DND-41 (cell line): ENCODE data around the gene OR1F1.

Experiments used
- EZH2 ChIP-seq: IDR thresholded peaks from 3 replicates; pipeline ENCODE4 v1.6.1; 2012; ENCODE audit warnings: borderline replicate concordance, low read depth, mild to moderate bottlenecking, moderate library complexity, low read length, inconsistent platforms; ENCODE audit not compliant: severe bottlenecking
- TF ChIP-seq, protein P1 (sequence below): IDR thresholded peaks from 2 replicates; pipeline ENCODE4 v1.5.1; 2012; ENCODE audit warnings: borderline replicate concordance, low read length, moderate library complexity, mild to moderate bottlenecking; ENCODE audit not compliant: poor library complexity, severe bottlenecking; ENCODE audit errors: extremely low read depth

DNA sequence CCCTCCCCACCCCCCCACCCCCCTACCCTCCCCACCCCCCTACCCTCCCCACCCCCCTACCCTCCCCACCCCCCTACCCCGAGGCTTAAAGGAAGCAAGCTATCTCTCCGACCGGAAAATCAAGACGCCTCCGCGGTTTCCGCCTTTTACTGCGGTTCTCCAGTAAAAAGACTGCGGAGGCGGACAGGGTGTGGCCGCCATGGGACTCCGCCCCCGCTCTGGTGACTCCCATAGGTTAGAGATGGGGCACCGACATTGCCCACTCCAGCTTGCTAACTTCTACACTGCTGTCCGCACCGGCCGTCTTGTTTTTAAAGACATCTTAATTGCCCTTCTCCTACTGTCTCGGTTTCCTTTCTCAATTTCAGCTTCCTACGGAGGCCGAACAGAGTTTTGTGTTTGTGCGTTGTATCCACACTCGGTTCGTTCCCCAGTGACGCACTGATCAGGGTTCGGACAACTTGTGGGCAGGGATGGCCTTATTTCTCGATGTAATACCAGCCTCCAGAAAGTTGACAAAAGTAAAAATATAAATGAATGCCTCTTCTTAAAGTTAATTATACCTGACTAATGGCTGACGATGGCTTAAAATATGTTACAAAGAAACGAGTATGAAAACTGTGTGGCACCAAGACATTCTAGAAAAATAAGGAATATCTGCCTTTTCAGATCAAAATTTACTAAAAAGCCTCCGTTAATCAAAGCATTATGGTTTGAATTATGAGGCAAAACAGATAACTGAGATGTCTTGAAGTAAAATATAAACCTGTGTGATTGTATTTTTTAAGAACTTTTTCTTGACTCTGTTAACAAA is 48.1 kb downstream of the OR1F1 start:
- TF ChIP-seq EZH2, result no peak
- TF ChIP-seq, protein P1, sequence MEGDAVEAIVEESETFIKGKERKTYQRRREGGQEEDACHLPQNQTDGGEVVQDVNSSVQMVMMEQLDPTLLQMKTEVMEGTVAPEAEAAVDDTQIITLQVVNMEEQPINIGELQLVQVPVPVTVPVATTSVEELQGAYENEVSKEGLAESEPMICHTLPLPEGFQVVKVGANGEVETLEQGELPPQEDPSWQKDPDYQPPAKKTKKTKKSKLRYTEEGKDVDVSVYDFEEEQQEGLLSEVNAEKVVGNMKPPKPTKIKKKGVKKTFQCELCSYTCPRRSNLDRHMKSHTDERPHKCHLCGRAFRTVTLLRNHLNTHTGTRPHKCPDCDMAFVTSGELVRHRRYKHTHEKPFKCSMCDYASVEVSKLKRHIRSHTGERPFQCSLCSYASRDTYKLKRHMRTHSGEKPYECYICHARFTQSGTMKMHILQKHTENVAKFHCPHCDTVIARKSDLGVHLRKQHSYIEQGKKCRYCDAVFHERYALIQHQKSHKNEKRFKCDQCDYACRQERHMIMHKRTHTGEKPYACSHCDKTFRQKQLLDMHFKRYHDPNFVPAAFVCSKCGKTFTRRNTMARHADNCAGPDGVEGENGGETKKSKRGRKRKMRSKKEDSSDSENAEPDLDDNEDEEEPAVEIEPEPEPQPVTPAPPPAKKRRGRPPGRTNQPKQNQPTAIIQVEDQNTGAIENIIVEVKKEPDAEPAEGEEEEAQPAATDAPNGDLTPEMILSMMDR, result no peak
